ENCODE data around the gene LRIG2. TPM values are rescaled to one million over a fixed set of nuclear protein-coding genes. Genes with fewer than 3 reads are reported as not detected.
A peak's percentile ranks its signal among the peaks of the same experiment; 100 is the strongest.

Gene LRIG2
- total and polyA plus RNA-seq, 2 of the 13 experiments (the other 11 are each of a cell fraction or from before 2014, with no cell fraction given), result 8.1 to 12.2 TPM

DNA sequence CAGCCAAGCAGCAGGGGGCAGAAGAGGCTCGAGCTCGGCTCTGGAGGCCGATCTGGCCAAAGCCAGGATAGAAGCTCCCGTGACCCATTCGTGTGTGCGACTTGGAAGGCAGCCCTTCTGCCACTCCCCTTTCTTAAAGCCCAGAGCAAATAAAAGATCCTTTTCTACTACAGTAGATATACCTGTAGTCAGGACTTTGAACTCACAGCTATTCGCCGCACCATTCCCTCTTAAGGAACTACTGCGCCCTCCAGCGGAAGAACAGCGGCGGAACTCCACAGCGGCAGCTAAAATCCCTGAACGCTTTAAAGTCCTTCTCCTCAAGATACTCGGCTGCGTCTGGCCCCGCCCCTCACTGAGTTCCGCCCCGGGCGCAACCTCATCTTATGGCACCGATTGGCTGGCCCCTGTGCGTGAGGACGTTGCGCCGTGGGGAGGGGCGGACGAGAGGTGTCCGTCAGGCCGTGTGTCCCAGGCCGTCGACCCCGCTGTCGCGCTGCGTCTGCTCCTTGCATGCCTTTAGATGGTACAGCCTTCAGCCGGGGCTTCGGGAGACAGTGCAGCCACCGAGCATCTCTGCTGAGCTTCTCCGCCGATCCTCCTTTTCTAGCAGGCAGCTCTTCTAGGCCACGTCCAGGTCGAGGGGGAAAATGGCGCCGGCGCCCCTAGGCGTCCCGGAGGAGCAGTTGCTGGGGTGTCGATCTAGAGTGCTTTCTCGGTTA lies at the start of gene LRIG2 (continued):
- TF ChIP-seq NR3C1 (CRISPR knock-in tag; IDR thresholded peaks at IDR 0.05), result no peak
- TF ChIP-seq SRSF9 (IDR thresholded peaks at IDR 0.05; ENCODE audit: borderline replicate concordance, insufficient read depth, low read depth, low read length, poor library complexity, severe bottlenecking), result no peak
- TF ChIP-seq, protein P1, sequence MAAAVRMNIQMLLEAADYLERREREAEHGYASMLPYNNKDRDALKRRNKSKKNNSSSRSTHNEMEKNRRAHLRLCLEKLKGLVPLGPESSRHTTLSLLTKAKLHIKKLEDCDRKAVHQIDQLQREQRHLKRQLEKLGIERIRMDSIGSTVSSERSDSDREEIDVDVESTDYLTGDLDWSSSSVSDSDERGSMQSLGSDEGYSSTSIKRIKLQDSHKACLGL (CRISPR knock-in tag; IDR thresholded peaks at IDR 0.05), result 0 out of 2 replicates have a peak, but pooled peaks have one; percentile 27
- TF ChIP-seq ZBTB8A (CRISPR knock-in tag; IDR thresholded peaks at IDR 0.05; ENCODE audit: borderline replicate concordance, low read depth), result no peak
- TF ChIP-seq TMF1 (CRISPR knock-in tag; IDR thresholded peaks at IDR 0.05; ENCODE audit: low read depth), result no peak
- peak; percentile 82 for TF ChIP-seq XRCC5 (optimal IDR thresholded peaks at IDR 0.05; ENCODE audit: low read length)
- TF ChIP-seq, protein P2, sequence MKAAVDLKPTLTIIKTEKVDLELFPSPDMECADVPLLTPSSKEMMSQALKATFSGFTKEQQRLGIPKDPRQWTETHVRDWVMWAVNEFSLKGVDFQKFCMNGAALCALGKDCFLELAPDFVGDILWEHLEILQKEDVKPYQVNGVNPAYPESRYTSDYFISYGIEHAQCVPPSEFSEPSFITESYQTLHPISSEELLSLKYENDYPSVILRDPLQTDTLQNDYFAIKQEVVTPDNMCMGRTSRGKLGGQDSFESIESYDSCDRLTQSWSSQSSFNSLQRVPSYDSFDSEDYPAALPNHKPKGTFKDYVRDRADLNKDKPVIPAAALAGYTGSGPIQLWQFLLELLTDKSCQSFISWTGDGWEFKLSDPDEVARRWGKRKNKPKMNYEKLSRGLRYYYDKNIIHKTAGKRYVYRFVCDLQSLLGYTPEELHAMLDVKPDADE (CRISPR knock-in tag; IDR thresholded peaks at IDR 0.05), result no peak
- TF ChIP-seq, protein P3, sequence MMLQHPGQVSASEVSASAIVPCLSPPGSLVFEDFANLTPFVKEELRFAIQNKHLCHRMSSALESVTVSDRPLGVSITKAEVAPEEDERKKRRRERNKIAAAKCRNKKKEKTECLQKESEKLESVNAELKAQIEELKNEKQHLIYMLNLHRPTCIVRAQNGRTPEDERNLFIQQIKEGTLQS (CRISPR knock-in tag; IDR thresholded peaks at IDR 0.05), result no peak
- TF ChIP-seq, protein P4, sequence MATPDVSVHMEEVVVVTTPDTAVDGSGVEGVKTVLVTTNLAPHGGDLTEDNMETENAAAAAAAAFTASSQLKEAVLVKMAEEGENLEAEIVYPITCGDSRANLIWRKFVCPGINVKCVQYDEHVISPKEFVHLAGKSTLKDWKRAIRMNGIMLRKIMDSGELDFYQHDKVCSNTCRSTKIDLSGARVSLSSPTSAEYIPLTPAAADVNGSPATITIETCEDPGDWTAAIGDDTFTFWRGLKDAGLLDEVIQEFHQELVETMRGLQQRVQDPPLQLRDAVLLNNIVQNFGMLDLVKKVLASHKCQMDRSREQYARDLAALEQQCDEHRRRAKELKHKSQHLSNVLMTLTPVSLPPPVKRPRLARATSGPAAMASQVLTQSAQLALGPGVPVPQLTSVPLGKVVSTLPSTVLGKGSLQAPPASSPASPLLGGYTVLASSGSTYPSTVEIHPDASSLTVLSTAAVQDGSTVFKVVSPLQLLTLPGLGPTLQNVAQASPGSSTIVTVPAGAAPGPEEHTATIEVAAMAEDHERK (CRISPR knock-in tag; IDR thresholded peaks at IDR 0.05; ENCODE audit: low read depth), result peak; percentile 96
- TF ChIP-seq, protein P5, sequence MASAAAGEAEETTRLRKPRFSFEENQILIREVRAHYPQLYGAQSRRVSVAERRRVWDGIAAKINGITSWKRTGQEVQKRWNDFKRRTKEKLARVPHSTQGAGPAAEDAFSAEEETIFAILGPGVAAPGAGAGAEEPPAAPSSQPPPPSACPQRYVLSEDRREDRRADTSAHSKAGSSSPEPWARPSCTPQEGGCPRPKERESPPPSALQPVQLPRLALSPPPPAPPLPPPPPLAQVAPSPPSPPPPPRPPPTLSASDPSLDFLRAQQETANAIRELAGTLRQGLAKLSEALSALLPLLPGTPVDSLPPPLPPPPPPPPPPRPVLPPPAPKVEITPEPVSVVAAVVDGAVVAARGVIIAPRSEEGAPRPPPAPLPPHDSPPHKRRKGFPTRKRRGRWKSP (CRISPR knock-in tag; IDR thresholded peaks at IDR 0.05), result peak; percentile 71; the same call in 1 of the 2 replicates
- no peak for TF ChIP-seq ZNF678 (CRISPR knock-in tag; IDR thresholded peaks at IDR 0.05)
- TF ChIP-seq ZNF660 (CRISPR knock-in tag; IDR thresholded peaks at IDR 0.05; ENCODE audit: borderline replicate concordance, low read depth), result no peak
- TF ChIP-seq PRPF4 (IDR thresholded peaks at IDR 0.05; ENCODE audit: low read depth, low read length, poor library complexity, severe bottlenecking), result no peak
- TF ChIP-seq KDM4B (CRISPR knock-in tag; IDR thresholded peaks at IDR 0.05), result no peak
- no peak for TF ChIP-seq NR2F6 (IDR thresholded peaks at IDR 0.05)
- no peak for TF ChIP-seq NR2F6 (CRISPR knock-in tag; IDR thresholded peaks at IDR 0.05)
- TF ChIP-seq ZNF547 (CRISPR knock-in tag; IDR thresholded peaks at IDR 0.05), result peak; percentile 82
- TF ChIP-seq, protein P6, sequence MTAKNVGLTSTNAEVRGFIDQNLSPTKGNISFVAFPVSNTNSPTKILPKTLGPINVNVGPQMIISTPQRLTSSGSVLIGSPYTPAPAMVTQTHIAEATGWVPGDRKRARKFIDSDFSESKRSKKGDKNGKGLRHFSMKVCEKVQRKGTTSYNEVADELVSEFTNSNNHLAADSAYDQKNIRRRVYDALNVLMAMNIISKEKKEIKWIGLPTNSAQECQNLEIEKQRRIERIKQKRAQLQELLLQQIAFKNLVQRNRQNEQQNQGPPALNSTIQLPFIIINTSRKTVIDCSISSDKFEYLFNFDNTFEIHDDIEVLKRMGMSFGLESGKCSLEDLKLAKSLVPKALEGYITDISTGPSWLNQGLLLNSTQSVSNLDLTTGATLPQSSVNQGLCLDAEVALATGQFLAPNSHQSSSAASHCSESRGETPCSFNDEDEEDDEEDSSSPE (CRISPR knock-in tag; IDR thresholded peaks at IDR 0.05), result peak; percentile 48; the same call in 1 of the 2 replicates
- no peak for TF ChIP-seq TCF7L2 (IDR thresholded peaks at IDR 0.05; ENCODE audit: low read depth, low read length)
- TF ChIP-seq MTA1 (CRISPR knock-in tag; IDR thresholded peaks at IDR 0.05; ENCODE audit: borderline replicate concordance), result no peak; the same call in 1 of the 2 replicates
- TF ChIP-seq ZNF451 (CRISPR knock-in tag; IDR thresholded peaks at IDR 0.05), result 0 out of 2 replicates have a peak, but pooled peaks have one; percentile 76
- no peak for TF ChIP-seq ZNF3 (CRISPR knock-in tag; IDR thresholded peaks at IDR 0.05)
- TF ChIP-seq, protein P7, sequence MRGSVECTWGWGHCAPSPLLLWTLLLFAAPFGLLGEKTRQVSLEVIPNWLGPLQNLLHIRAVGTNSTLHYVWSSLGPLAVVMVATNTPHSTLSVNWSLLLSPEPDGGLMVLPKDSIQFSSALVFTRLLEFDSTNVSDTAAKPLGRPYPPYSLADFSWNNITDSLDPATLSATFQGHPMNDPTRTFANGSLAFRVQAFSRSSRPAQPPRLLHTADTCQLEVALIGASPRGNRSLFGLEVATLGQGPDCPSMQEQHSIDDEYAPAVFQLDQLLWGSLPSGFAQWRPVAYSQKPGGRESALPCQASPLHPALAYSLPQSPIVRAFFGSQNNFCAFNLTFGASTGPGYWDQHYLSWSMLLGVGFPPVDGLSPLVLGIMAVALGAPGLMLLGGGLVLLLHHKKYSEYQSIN (CRISPR knock-in tag; IDR thresholded peaks at IDR 0.05; ENCODE audit: borderline replicate concordance), result no peak
- TF ChIP-seq SATB2 (CRISPR knock-in tag; IDR thresholded peaks at IDR 0.05), result no peak

Data from HepG2 (cell line).